ENCODE data around the gene NEK5.
A peak's percentile ranks its signal among the peaks of the same experiment; 100 is the strongest.
"Not testable (repeated sequence)": the region's sequence is repeated elsewhere in the genome, so short reads cannot be mapped to it uniquely, and the experiment has no call there.

NEK5 gene, protein sequence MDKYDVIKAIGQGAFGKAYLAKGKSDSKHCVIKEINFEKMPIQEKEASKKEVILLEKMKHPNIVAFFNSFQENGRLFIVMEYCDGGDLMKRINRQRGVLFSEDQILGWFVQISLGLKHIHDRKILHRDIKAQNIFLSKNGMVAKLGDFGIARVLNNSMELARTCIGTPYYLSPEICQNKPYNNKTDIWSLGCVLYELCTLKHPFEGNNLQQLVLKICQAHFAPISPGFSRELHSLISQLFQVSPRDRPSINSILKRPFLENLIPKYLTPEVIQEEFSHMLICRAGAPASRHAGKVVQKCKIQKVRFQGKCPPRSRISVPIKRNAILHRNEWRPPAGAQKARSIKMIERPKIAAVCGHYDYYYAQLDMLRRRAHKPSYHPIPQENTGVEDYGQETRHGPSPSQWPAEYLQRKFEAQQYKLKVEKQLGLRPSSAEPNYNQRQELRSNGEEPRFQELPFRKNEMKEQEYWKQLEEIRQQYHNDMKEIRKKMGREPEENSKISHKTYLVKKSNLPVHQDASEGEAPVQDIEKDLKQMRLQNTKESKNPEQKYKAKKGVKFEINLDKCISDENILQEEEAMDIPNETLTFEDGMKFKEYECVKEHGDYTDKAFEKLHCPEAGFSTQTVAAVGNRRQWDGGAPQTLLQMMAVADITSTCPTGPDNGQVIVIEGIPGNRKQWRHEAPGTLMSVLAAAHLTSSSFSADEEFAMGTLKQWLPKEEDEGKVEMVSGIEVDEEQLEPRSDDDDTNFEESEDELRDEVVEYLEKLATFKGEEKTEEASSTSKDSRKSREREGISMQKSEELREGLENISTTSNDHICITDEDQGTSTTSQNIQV

DNA sequence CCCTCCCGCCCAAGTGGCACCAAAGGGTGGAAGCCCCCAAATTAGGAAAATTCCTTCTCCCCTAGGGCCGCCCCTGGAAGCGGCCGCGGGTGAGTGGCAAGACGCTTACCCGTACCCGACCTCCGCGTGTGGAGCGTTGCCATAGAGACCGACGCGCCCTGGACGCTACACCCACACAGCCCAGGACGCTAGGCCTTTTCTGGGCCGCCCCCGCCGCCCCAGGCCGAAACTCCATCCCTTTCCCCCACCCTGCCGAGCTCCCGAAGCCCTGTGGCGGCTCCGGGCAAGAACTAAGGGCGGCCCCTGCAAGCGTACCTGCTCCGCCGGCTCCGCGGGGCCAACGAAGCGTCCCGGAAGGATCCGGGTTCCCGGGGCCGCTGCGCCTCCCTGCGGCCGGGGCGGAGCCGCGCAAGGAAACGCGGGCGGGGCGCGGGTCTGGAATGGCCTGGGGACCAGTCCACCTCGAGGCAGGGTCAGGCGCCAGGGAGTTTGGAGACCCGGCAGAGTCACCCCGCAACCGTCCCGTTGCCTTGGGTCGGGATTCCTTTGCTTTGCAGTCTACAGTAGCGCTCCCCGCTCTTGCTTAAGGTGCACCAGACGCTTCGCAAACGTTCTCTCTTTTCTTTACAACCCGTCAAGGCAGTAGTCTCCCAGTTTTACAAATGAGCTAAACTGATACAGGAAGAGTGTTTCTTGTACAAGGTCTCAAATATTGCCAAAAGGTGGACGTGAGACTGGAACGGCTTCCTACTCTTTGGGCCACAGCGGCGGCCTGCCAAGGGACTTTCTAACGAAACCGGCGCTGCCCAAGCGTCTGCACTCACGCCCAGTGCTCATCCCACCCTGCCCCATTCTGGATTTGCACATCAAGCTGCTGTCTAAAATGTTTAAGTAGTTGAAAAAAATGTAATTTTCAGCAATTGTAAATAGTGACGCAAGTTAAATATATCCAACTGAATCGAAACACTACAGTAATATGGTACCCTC, at the start of gene NEK5:
TSS of gene NEK5 (minus strand) at position 360 of the 987 bp plus-strand sequence. CDS start 1,591 bp downstream, outside the sequence.
- DNase-seq (ENCODE audit: low read depth in 2 of 2, low spot score in 1 of 2): peak in 1 of 2 donors; percentile 7

DNA sequence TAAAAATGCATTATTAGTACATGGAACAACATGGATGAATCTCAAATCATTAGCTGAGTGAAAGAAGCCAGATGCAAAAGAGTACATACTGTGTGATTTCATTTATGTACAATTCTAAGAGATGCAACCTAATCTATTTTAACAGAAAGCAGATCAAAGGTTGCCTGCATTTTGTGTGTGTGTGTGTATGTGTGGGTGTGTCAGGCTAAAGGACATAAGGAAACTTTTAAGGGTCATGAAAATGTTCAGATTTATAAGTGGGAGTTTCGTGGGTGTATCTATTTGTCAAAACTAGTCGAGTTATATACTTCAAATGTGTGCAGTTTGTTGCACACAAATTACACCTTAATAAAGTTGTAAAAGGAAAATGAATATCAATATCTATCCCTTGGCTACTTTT, 48.4 kb upstream of the NEK5 start:
- DNase-seq (ENCODE audit: low read depth in 2 of 2, low spot score in 1 of 2): no peak

DNA sequence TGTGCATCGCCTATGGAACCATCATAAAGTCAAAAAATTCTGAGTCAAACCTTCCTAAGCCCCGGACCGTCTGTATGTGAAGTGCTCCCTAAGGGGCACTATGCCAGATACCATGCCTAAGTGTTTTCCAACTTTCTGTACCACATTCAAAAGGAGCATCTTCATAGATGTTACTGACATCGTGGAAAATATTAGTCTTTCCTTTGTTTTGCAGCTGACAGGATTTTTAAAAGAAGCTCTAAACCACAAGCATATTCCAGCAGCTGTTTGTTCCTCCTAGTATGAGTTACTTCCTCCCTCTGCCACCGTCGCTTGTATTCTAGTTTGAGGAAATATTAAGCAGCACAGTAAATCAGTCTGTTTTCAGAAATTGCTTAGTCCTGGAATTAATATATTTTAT, 45.1 kb upstream of the NEK5 start:
- DNase-seq (ENCODE audit: low read depth in 2 of 2, low spot score in 1 of 2): not testable (repeated sequence)

DNA sequence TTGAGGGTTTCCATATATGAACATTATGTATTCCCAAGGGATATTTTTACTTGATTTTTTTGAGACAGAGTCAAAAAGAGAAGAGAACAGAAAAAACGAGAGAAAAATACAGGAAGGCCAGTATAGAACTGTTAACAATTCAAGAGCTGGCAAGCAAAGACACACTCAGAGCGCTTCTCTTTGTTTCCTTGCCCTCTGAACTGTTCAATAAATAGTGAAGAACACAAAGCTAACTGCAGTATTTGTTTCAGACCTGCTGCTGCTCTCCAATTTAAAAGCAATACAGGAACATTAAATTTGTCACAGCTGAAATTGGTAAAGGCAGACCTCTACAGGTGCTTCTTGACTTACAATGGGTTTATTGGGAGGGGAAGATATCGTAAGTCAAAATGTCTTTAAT, 44.5 kb upstream of the NEK5 start:
- no peak for DNase-seq (ENCODE audit: low read depth in 2 of 2, low spot score in 1 of 2)

DNA sequence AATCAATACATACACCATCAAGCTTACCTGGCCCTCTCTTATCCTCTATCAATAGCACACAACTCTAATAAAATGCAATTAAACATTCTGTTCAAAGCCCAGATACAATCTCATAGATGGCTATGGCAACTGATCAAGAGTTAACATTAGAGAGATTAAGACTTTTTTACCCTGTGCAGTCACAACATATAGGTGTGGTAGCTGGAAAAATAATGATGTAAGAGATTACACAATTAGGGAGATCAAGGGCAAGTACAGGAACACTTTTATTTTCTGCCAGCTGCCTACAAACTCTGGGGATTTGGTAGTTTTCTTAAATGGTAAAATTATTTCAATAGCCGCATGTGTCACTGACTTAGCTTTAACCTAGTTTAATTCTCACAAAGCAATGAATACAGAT, 42.8 kb upstream of the NEK5 start:
- DNase-seq (ENCODE audit: low read depth in 2 of 2, low spot score in 1 of 2): not testable (repeated sequence)

DNA sequence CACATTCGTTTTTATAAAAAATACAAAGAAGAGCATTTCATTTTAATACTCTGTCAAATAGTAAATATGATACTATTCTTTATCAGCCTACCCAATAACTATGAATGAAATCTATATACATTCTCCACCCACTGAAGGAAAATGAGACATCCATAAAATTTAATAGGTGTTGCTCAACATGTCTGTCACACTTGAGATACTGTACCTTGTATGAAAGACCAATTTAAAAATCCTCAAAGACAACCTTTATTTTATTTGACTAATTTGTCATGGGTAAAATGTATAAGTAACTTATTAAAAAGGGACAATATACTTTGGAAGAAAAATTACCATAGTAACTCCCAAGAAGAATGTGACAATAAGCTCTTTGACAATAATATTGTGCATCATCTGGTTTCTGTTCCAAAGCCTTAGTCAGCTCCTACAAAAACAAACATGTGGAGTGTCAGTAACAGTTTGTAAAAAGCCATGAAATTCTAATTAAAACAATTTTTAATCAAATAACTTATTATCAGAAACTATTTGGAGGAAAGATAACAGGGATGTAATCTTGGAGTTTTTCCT, 42.0 kb upstream of the NEK5 start:
- not testable (repeated sequence) for DNase-seq (ENCODE audit: low read depth in 2 of 2, low spot score in 1 of 2)

DNA sequence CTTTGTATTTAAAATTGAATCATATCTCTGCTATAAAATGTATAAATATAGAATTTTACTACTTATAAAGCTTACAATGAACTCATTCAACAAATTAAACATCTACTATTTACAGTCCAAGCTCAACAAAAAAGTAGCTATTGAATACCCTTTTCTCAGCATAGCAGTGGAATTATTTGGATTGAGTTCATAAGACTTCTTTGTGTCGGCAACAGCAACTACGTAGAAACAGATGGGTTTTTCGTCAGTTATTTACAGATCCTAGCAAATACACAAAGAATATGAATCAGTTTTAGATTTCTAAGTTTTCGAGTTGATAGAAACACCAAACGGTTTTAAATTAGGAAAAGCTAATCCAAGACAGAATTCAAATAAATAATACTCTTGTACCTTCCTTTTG, 41.0 kb upstream of the NEK5 start:
- no peak for DNase-seq (ENCODE audit: low read depth in 2 of 2, low spot score in 1 of 2)

DNA sequence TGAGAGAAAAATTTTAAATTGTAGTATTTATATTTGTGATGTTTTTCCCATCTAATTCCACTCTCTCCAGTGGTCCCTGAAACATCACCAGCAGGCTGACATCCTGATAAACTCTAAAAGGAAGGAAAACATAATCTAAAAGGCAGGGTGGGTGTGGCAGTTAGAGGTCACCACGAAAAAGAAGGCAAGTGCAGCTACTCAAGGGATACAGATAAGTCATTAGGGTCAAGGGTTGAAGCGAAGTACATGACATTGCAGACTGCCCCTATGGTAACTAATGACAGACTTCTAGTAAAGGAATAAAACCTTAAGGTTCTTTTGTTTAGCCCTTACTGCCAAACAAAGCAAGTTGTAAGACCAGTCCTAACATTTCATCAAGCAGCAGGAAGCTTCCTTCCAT, 36.5 kb upstream of the NEK5 start:
- no peak for DNase-seq (ENCODE audit: low read depth in 2 of 2, low spot score in 1 of 2)

DNA sequence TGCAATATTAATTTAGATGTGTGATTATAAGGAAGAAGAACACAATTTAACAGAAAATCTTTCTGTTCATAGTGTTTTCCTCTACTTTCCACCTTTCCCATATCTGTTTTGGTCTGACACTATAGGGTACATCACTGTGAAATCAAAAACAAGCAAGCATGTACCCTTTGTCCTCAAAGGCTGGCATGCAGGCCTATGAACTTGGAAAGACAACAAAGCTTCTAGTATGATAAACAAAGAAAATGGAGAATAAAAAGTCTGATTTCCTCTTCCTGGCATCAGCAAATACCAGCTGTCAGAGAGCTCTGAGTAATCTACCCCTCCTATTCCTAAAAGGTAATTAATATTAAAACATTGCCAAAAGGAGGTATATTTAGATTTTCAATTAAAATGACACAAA, 36.1 kb upstream of the NEK5 start:
- DNase-seq (ENCODE audit: low read depth in 2 of 2, low spot score in 1 of 2): no peak

DNA sequence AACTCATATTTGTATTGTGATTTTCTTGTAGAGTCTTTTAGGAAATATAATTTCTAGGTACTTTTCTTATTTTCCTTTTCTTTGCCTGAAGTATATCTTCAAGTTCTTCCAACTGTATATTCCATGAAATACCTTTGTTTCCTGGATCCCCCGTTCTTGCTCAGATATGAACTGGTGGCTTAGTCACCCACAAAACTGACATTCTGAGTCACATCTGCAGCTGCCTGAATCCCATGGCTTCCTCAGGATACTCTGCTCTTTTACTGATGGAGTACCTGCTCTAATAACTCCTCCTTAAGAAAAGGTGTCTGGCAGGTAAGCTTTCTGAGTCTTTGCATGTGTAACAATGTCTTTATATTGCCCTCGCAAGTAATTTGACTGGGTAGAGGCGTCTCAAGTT, 35.0 kb upstream of the NEK5 start:
- not testable (repeated sequence) for DNase-seq (ENCODE audit: low read depth in 2 of 2, low spot score in 1 of 2)

DNA sequence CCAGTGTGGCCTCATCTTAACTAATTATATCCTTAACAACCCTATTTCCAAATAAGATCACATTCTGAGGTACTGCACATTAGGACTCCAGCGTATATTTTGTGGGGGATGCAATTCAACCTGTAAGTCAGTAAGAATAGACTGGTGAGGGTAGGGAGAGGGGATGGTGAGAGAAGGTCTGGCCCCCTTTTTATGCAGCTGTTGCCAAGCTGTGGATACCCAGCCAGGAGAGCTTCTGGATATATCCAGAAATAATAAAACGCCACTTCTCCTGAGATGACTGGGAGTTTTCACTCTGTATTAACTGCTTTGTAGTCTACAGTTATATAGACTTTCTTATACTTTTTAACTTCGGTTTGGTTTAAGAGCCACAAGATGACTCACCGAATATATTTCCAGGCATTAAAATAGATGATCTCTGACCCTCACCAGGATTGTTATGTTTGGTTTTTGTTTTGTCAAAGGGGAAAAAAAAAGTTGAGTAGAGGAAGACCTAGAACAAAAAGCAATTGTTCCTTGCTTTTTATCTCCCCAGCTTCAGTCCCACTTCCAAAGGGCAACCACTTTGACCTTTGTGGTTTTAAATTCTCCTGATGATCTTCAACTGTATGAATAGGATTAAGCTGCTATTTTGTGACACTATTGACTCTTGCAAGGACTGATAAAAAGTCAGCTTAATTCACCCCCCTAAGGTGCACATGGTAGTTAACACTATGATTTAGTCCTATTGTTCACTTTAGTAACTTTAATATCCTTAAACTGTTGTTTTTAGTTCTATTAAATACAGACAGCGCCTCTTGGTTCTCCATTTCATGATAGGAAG, 33.6 kb upstream of the NEK5 start:
- no peak for DNase-seq (ENCODE audit: low read depth in 2 of 2, low spot score in 1 of 2)

DNA sequence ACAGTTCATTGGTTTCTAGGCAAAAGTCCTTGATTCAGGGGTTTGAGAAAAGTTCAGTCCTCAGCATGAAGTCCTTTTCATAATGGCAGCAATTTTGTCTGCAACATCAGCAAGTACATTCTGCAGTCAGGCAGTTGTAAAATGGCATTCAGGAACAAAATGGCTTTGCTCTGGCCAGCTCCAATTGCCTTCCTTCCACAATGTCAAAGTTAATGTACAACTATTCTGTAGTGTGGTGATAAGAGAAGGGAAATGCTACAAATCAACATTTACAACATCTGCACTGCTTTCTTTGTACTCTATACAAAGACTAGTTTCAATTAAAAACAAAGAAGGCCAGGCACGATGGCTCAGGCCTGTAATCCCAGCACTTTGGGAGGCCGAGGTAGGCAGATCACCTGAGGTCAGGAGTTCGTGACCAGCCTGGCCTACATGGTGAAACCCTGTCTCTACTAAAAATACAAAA, 32.3 kb upstream of the NEK5 start:
- DNase-seq (ENCODE audit: low read depth in 2 of 2, low spot score in 1 of 2): no peak

DNA sequence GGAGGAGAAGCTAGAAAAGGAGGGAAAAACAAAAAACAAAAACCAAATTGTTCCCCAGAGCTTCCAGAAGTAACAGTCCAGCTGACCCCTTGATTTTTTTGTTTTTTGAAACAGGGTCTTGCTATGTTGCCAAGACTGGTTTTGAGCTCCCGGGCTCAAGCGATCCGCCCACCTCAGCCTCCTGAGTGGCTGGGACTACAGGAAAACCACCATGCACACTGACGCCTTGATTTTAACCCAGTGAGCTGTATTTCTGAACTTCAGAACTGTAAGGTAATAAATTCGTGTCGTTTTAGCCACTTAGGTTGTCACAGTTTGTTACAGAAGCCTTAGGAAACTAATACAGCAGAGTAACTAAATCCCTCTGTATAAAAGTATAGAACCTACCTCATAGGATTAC, 31.6 kb upstream of the NEK5 start:
- no peak for DNase-seq (ENCODE audit: low read depth in 2 of 2, low spot score in 1 of 2)

DNA sequence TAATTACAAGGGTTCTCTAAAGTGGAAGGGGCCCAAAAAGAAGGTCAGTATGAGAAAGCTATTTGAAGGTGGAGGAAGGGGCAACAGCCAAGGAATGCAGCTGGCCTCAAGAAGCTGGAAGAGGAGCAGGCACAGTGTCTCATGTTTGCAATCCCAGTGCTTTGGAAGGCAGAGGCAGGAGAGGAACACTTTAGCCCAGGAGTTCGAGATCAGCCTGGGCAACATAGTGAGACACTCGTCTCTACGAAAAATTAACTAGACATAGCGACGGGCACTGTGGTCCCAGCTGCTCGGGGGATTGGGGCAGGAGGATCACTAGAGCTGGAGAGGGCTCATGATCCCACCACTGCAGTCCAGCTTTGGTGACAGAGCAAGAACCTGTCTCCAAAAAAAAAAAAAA, 31.2 kb upstream of the NEK5 start:
- DNase-seq (ENCODE audit: low read depth in 2 of 2, low spot score in 1 of 2): no peak

DNA sequence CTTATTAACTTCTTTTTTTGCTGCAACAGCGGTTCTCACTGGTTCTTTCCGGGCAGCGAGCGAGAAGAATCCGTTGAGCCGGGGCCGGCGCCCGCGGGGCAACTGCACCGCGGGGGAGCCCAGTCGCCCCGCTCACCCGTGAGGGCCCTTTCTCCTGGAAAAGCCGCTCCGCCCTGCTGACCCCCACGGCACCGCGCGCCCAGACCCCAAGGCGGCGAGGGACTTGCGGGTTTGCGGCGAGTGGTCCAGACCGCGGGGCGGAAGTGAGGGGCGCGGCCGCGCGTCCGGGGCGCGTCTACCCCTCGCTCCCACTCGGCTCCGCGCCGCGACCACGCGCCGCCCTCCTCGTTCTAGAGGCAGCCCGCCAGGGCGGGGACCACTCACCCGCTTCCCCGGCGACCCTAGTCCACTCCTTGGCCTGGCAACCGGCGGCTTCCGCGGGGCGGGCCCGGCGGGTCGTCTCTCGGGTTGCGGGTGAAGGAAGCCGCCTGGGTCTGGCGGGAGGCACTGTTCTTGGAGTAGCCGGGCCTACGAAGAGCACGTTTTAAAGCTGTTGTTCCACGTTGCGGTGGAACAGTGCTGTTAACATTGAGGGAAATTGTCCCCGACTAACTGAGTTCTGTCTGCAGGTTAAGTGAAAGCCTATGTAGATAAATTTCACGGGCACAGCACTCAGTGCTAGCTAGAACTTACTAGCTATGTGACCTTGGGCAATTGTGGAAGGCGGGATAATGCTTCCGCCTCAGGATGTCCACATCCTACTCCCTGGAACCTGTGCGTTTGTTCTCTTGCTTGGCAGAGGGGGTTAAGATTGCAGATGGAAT, 30.5 kb upstream of the NEK5 start, which contains the start of gene NEK3:
TSS of gene NEK3 (minus strand) at position 439 of the 824 bp plus-strand sequence. CDS start 3,406 bp downstream, outside the sequence.
- DNase-seq (ENCODE audit: low read depth in 2 of 2, low spot score in 1 of 2): peak; percentile 9 to 27

DNA sequence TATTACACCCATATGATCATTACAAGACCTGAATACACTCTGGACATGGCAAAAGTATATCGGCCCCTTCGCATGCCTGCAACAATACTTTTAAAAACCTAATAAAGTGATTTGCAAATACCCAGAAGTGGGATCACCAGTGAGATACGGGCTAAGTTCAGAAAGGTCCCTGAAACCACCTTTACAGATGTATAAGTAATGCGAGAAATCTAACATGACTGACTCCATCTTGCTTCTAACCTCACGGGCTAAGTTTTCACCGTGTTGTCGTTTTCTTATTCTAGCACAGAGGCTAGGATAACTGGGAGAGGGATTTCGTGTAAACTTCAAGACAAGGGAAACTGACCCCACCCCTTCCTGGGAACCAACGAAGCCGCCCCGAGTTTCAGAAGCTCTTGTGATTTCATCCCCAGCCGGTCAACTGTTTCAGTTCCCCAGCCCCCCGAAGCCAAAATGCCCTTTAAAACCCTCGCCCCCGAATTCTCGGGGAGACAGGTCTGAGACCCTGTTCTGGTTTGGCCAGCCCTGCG, 29.8 kb upstream of the NEK5 start:
- no peak for DNase-seq (ENCODE audit: low read depth in 2 of 2, low spot score in 1 of 2)

DNA sequence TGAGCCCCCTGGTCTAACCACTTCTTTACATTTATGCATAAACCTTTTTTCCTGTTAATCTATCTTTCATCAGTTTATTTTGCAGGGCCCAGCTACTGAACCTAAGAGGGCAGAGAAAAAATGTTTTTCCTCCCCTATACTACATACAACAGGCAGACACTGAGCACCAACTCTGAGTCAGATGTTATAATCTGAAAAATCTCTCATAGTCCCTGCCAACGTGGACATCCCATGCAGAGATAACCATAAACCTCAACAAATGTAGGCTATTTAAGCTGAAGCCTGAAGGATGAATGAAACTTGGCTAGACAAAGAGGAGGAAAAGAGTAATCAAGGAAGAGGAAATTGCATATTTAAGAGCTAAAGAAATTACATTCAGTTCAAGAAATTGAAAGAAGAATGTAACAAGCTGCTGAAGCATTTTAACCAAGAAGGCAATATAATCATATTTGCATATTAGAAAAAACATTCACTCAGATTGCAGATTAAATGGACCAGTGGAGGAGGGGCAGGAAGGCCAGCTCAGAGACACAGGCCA, 27.9 kb upstream of the NEK5 start:
- no peak for DNase-seq (ENCODE audit: low read depth in 2 of 2, low spot score in 1 of 2)

DNA sequence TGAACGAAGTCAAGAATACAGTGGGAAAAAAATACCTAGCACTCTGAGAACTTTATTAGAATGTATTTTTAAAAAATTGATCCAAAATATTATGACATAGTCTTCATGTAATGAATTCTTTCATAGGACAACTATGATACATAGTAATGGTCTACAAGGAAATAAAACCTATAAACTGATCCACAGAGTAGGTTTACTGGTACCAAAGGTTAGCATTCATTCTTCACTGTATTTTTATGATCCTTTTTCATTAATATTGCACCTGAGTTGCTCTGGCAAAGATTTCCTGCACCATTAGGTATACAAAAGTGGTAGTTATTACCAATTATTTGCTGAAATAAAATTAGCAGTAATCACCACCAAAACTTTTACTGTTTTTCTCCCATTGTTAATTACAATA, 26.3 kb upstream of the NEK5 start:
- DNase-seq (ENCODE audit: low read depth in 2 of 2, low spot score in 1 of 2): no peak

All from stimulated activated CD8-positive, alpha-beta memory T cell treated with anti-CD3 and anti-CD28 coated beads, Interleukin-4, amount 100 ng/mL, for 1 hour (primary cell).